Measurements from ENCODE around the gene ROM1. TPM values are rescaled to one million over a fixed set of nuclear protein-coding genes. Genes with fewer than 3 reads are reported as not detected.

Gene ROM1
- total RNA-seq, 2 experiments from 2014 or later, result 0.79 to 1.1 TPM

- H3K9me3 Mint-ChIP-seq, result no peaks in the 10 kb centered on the region
- peaks cover 57% of the 10 kb centered on the region for H3K36me3 Mint-ChIP-seq (ENCODE audit: low read depth)
- DNase-seq (peak; percentile 76), ATAC-seq (peak; percentile 67)
- intact Hi-C loops (cut with micrococcal nuclease), result loop anchor here (5.0 kb wide), 1 partner anchor 72 kb away; the partner anchor contains the start of gene TUT1
- ChIA-PET CTCF (interaction anchor here (0.8 to 3.6 kb wide), 17 partner anchors 9 to 240 kb away, joined by 3 to 20 read pairs (median 5); partner anchors contain the start of genes EML3, INTS5, MTA2 and ROM1), POLR2A (interaction anchor here (0.7 to 21.7 kb wide), 46 partner anchors 10 to 240 kb away, joined by 3 to 263 read pairs (median 6); partner anchors contain the start of genes B3GAT3, EEF1G, EML3 and GANAB)
- peak overlapping the region; percentile 92 for H3K27ac Mint-ChIP-seq
- peak overlapping the region; percentile 98 for H3K4me3 Mint-ChIP-seq
- H3K27me3 Mint-ChIP-seq, result no peaks in the 10 kb centered on the region
- no peak for TF ChIP-seq CTCF (IDR thresholded peaks at IDR 0.05)
- H3K4me1 Mint-ChIP-seq (ENCODE audit: low read depth), result peaks cover 29% of the 10 kb centered on the region
These were observed 51.5 kb downstream of the ROM1 start for GRCh38 chr11:62664405-62665074.

Small RNAs within 50 kb of the gene (microRNA-seq; reads per million reads assigned to microRNA genes)
- gene MIR6747 (ENCODE audit: borderline microRNAs expressed, borderline replicate concordance), result 0.91 reads per million

Other genes with a start within 250 kb of the ROM1 start
- not detected for gene SCGB1A1, start 194.2 kb upstream of the ROM1 start, total RNA-seq
- 10 to 100 TPM; 41.1 to 43.0 TPM for gene AHNAK, start 66.5 kb upstream of the ROM1 start, total RNA-seq
- 1,000 to 10,000 TPM; 1,925 to 1,979 TPM for gene EEF1G, start 39.4 kb upstream of the ROM1 start, total RNA-seq
- 10 to 100 TPM; 34.4 to 38.0 TPM for gene TUT1, start 21.7 kb upstream of the ROM1 start, total RNA-seq
- 100 to 1,000 TPM; 159 to 164 TPM for gene MTA2, start 11.4 kb upstream of the ROM1 start, total RNA-seq
- 100 to 1,000 TPM; 115 to 120 TPM for gene EML3, start 482 bp upstream of the ROM1 start, total RNA-seq
- gene B3GAT3, start 8.7 kb downstream of the ROM1 start, total RNA-seq, result 10 to 100 TPM; 59.1 to 61.4 TPM
- 100 to 1,000 TPM; 205 to 217 TPM for gene GANAB, start 33.4 kb downstream of the ROM1 start, total RNA-seq
- gene INTS5, start 40.0 kb downstream of the ROM1 start, total RNA-seq, result 10 to 100 TPM; 30.3 to 31.5 TPM
- gene C11orf98, start 52.0 kb downstream of the ROM1 start, total RNA-seq, result 100 to 1,000 TPM; 108 TPM
- 10 to 100 TPM; 37.1 to 43.6 TPM for gene CSKMT, start 52.1 kb downstream of the ROM1 start, total RNA-seq
- gene UQCC3, start 58.4 kb downstream of the ROM1 start, total RNA-seq, result 1 to 10 TPM; 4.7 TPM
- 10 to 100 TPM; 12.0 to 12.9 TPM for gene LBHD1, start 59.0 kb downstream of the ROM1 start, total RNA-seq
- gene UBXN1, start 65.8 kb downstream of the ROM1 start, total RNA-seq, result 100 to 1,000 TPM; 104 to 120 TPM
- not detected for gene LRRN4CL, start 76.3 kb downstream of the ROM1 start, total RNA-seq
- 10 to 100 TPM; 22.1 to 24.1 TPM for gene BSCL2, start 94.2 kb downstream of the ROM1 start, total RNA-seq
- not detected for gene GNG3, start 94.4 kb downstream of the ROM1 start, total RNA-seq
- 10 to 100 TPM; 54.9 to 58.6 TPM for gene HNRNPUL2, start 114.2 kb downstream of the ROM1 start, total RNA-seq
- gene TTC9C, start 115.2 kb downstream of the ROM1 start, total RNA-seq, result 10 to 100 TPM; 33.7 to 37.9 TPM
- 10 to 100 TPM in 1 of 2 experiments, 1 to 10 TPM in 1; 9.8 to 11.8 TPM for gene ZBTB3, start 140.9 kb downstream of the ROM1 start, total RNA-seq
- 100 to 1,000 TPM; 109 to 111 TPM for gene POLR2G, start 148.3 kb downstream of the ROM1 start, total RNA-seq
- gene TAF6L, start 158.1 kb downstream of the ROM1 start, total RNA-seq, result 10 to 100 TPM; 13.7 to 16.7 TPM
- gene TMEM179B, start 174.1 kb downstream of the ROM1 start, total RNA-seq, result 10 to 100 TPM; 18.6 to 19.5 TPM
- gene TMEM223, start 178.7 kb downstream of the ROM1 start, total RNA-seq, result 10 to 100 TPM; 12.3 to 12.7 TPM
- gene NXF1, start 192.2 kb downstream of the ROM1 start, total RNA-seq, result 10 to 100 TPM; 80.9 to 90.0 TPM
- gene STX5, start 218.8 kb downstream of the ROM1 start, total RNA-seq, result 10 to 100 TPM; 22.0 to 22.8 TPM
- gene TEX54, start 219.6 kb downstream of the ROM1 start, total RNA-seq, result not detected
- gene WDR74, start 226.3 kb downstream of the ROM1 start, total RNA-seq, result 10 to 100 TPM; 96.5 to 99.3 TPM